ENCODE data around the gene ZNF445. TPM values are rescaled to one million over a fixed set of nuclear protein-coding genes. Genes with fewer than 3 reads are reported as not detected.
"Not testable (repeated sequence)": the region's sequence is repeated elsewhere in the genome, so short reads cannot be mapped to it uniquely, and the experiment has no call there.

Gene ZNF445
- 10 to 100 TPM; 20.7 to 23.2 (median 22.1) TPM for polyA plus RNA-seq (ENCODE audit: insufficient read length in 4 of 4)

- DNase-seq (ENCODE audit: low read depth in 4 of 4, low spot score in 3 of 4) = peak; percentile 45 to 68 (median 58)
These were observed at the start of gene ZNF445 for GRCh38 chr3:44477312-44478030. Gene ZNF445, minus strand, starts transcription at chr3:44477670. Its CDS starts 22,121 bp downstream, at chr3:44455549.

GRCh38 chr3:44525060-44525459 lies 47.6 kb upstream of the ZNF445 start:
- DNase-seq (ENCODE audit: low read depth in 4 of 4, low spot score in 3 of 4) = no peak

GRCh38 chr3:44522494-44522933 lies 45.0 kb upstream of the ZNF445 start:
- no peak for DNase-seq (ENCODE audit: low read depth in 4 of 4, low spot score in 3 of 4)

- no peak for DNase-seq (ENCODE audit: low read depth in 4 of 4, low spot score in 3 of 4)
These were observed 44.3 kb upstream of the ZNF445 start for GRCh38 chr3:44521721-44522120.

GRCh38 chr3:44518782-44519156 lies 41.3 kb upstream of the ZNF445 start:
- no peak for DNase-seq (ENCODE audit: low read depth in 4 of 4, low spot score in 3 of 4)

GRCh38 chr3:44516230-44516629 lies 38.8 kb upstream of the ZNF445 start:
- no peak for DNase-seq (ENCODE audit: low read depth in 4 of 4, low spot score in 3 of 4)

- no peak for DNase-seq (ENCODE audit: low read depth in 4 of 4, low spot score in 3 of 4)
These were observed 36.0 kb upstream of the ZNF445 start for GRCh38 chr3:44513513-44513912.

- peak in 1 of 4 donors; percentile 18 for DNase-seq (ENCODE audit: low read depth in 4 of 4, low spot score in 3 of 4)
These were observed 33.7 kb upstream of the ZNF445 start for GRCh38 chr3:44511238-44511566.

- peak in 2 of 4 donors; percentile 10 to 26 for DNase-seq (ENCODE audit: low read depth in 4 of 4, low spot score in 3 of 4)
These were observed 32.5 kb upstream of the ZNF445 start for GRCh38 chr3:44510000-44510368.

- no peak for DNase-seq (ENCODE audit: low read depth in 4 of 4, low spot score in 3 of 4)
These were observed 32.0 kb upstream of the ZNF445 start for GRCh38 chr3:44509393-44509921.

GRCh38 chr3:44506961-44507360 lies 29.5 kb upstream of the ZNF445 start:
- no peak for DNase-seq (ENCODE audit: low read depth in 4 of 4, low spot score in 3 of 4)

- DNase-seq (ENCODE audit: low read depth in 4 of 4, low spot score in 3 of 4) = no peak
These were observed 29.1 kb upstream of the ZNF445 start for GRCh38 chr3:44506556-44506955.

- DNase-seq (ENCODE audit: low read depth in 4 of 4, low spot score in 3 of 4) = no peak
These were observed 27.1 kb upstream of the ZNF445 start for GRCh38 chr3:44504566-44504965.

- not testable (repeated sequence) for DNase-seq (ENCODE audit: low read depth in 4 of 4, low spot score in 3 of 4)
These were observed 25.7 kb upstream of the ZNF445 start for GRCh38 chr3:44503178-44503577.

- no peak for DNase-seq (ENCODE audit: low read depth in 4 of 4, low spot score in 3 of 4)
These were observed 24.5 kb upstream of the ZNF445 start for GRCh38 chr3:44501971-44502370.

GRCh38 chr3:44499899-44500168 lies 22.4 kb upstream of the ZNF445 start:
- DNase-seq (ENCODE audit: low read depth in 4 of 4, low spot score in 3 of 4) = not testable (repeated sequence)

- DNase-seq (ENCODE audit: low read depth in 4 of 4, low spot score in 3 of 4) = no peak
These were observed 21.9 kb upstream of the ZNF445 start for GRCh38 chr3:44499149-44499898.

- DNase-seq (ENCODE audit: low read depth in 4 of 4, low spot score in 3 of 4) = no peak
These were observed 18.4 kb upstream of the ZNF445 start for GRCh38 chr3:44495636-44496415.

GRCh38 chr3:44492496-44492895 lies 15.0 kb upstream of the ZNF445 start:
- no peak for DNase-seq (ENCODE audit: low read depth in 4 of 4, low spot score in 3 of 4)

- DNase-seq (ENCODE audit: low read depth in 4 of 4, low spot score in 3 of 4) = no peak
These were observed 5.3 kb upstream of the ZNF445 start for GRCh38 chr3:44482721-44483120.

- no peak for DNase-seq (ENCODE audit: low read depth in 4 of 4, low spot score in 3 of 4)
These were observed 1.2 kb upstream of the ZNF445 start for GRCh38 chr3:44478606-44479094.
